Esophagus muscularis mucosa (tissue), 4 donors: Measurements from ENCODE around the gene SLC30A1. TPM values are rescaled to one million over a fixed set of nuclear protein-coding genes. Genes with fewer than 3 reads are reported as not detected.

Source experiments
- DNase-seq: peaks from one replicate; pipeline ENCODE4 v3.0.0-alpha.2; 2017; ENCODE audit errors: extremely low spot score
- H3K27ac ChIP-seq, 4 donors: fragments of 200-600 bp; sonication (generic); replicated peaks in 1 of 4; 1 replicate in 3 of 4; 2 replicates in 1 of 4; pipeline ENCODE4 v1.5.1; 2016 to 2019; ENCODE audit warnings: mild to moderate bottlenecking in 1 of 4
- H3K27me3 ChIP-seq, 4 donors: fragments of 200-600 bp; sonication (generic); one replicate each; pipeline versions ENCODE4 v1.5.1 to v1.6.0; 2016 to 2019
- H3K36me3 ChIP-seq, 4 donors: fragments of 200-600 bp; sonication (generic); one replicate each; pipeline ENCODE4 v1.5.1; 2016 to 2019
- H3K4me1 ChIP-seq, 4 donors: fragments of 200-600 bp; sonication (generic); one replicate each; pipeline ENCODE4 v1.5.1; 2016 to 2019
- H3K4me3 ChIP-seq, 4 donors: fragments of 200-600 bp; sonication (generic); 1 replicate in 2 of 4; 2 replicates in 2 of 4; pipeline ENCODE4 v1.5.1; 2016 to 2019; ENCODE audit warnings: mild to moderate bottlenecking in 4 of 4, moderate library complexity in 1 of 4
- H3K9me3 ChIP-seq, 4 donors: fragments of 200-600 bp; sonication (generic); 1 replicate in 3 of 4; 2 replicates in 1 of 4; pipeline ENCODE4 v1.5.1; 2016 to 2019
- EP300 ChIP-seq: sonication (generic); formaldehyde crosslinking; IDR thresholded peaks from one replicate; pipeline ENCODE4 v1.6.1; 2017; ENCODE audit warnings: antibody characterized with exemption
- POLR2A ChIP-seq: fragments of 450-650 bp; IDR thresholded peaks from one replicate; pipeline ENCODE4 v1.6.1; 2017; ENCODE audit warnings: antibody characterized with exemption, moderate library complexity, mild to moderate bottlenecking, low read depth
- POLR2AphosphoS5 ChIP-seq, 2 donors: sonication (generic); formaldehyde crosslinking; IDR thresholded peaks; one replicate each; pipeline ENCODE4 v1.6.1; 2017; ENCODE audit warnings: antibody characterized with exemption in 2 of 2
- WGBS: methylation state at CpG from one replicate; pipeline ENCODE4 v1.1.5; 2018; 5-methylcytosine and 5-hydroxymethylcytosine counted together
- intact Hi-C: fragments of 100-400 bp; cut with DNase I; formaldehyde crosslinking; loops from one replicate; pipeline ENCODE4 v1.15.1; 2023
- total RNA-seq, 4 donors: library from RNA; depleted of rRNA; stranded (reverse); fragments of >200 nt; gene quantifications; one replicate each; pipeline versions ENCODE4 v1.1.0 to v1.2.1, GENCODE V29; 2016
- TF ChIP-seq, protein P1 (sequence below), 3 experiments: fragments of 200-600 bp in 2 of 3; fragments of 450-650 bp in 1 of 3; sonication (generic) in 2 of 3; IDR thresholded peaks; one replicate each; pipeline ENCODE4 v1.5.1; 2017 to 2019; ENCODE audit warnings: antibody characterized with exemption in 3 of 3, mild to moderate bottlenecking in 2 of 3, moderate library complexity in 1 of 3

The SLC30A1 gene
- total RNA-seq, 4 donors from 2014 or later = 7.5 to 10.6 (median 10.2) TPM

GRCh38 chr1:211599250-211599649, 20.3 kb upstream of the SLC30A1 start:
- DNase-seq = no peak
- no peak overlapping the region for H3K4me3 ChIP-seq
- intact Hi-C loops = no loop called here
- H3K4me1 ChIP-seq = no peaks in the 10 kb centered on the region
- no peak overlapping the region for H3K27ac ChIP-seq
- no peaks in the 10 kb centered on the region for H3K36me3 ChIP-seq
- no peaks in the 10 kb centered on the region for H3K9me3 ChIP-seq
- no peaks in the 10 kb centered on the region for H3K27me3 ChIP-seq
- TF ChIP-seq EP300 (no peak), POLR2AphosphoS5 (IDR thresholded peaks at IDR 0.05) (no peak), POLR2A (no peak)
- TF ChIP-seq, protein P1, sequence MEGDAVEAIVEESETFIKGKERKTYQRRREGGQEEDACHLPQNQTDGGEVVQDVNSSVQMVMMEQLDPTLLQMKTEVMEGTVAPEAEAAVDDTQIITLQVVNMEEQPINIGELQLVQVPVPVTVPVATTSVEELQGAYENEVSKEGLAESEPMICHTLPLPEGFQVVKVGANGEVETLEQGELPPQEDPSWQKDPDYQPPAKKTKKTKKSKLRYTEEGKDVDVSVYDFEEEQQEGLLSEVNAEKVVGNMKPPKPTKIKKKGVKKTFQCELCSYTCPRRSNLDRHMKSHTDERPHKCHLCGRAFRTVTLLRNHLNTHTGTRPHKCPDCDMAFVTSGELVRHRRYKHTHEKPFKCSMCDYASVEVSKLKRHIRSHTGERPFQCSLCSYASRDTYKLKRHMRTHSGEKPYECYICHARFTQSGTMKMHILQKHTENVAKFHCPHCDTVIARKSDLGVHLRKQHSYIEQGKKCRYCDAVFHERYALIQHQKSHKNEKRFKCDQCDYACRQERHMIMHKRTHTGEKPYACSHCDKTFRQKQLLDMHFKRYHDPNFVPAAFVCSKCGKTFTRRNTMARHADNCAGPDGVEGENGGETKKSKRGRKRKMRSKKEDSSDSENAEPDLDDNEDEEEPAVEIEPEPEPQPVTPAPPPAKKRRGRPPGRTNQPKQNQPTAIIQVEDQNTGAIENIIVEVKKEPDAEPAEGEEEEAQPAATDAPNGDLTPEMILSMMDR (IDR thresholded peaks at IDR 0.05) = no peak

GRCh38 chr1:211598514-211598913, 19.6 kb upstream of the SLC30A1 start:
- 85% methylated on average over 4 of the region's 4 CpGs for WGBS
- no peak for DNase-seq
- H3K27me3 ChIP-seq = no peaks in the 10 kb centered on the region
- H3K4me3 ChIP-seq = no peak overlapping the region
- H3K36me3 ChIP-seq = no peaks in the 10 kb centered on the region
- H3K4me1 ChIP-seq = no peaks in the 10 kb centered on the region
- intact Hi-C loops = no loop called here
- no peaks in the 10 kb centered on the region for H3K9me3 ChIP-seq
- TF ChIP-seq POLR2AphosphoS5 (IDR thresholded peaks at IDR 0.05) (no peak), POLR2A (no peak), EP300 (no peak)
- TF ChIP-seq, protein P1 (IDR thresholded peaks at IDR 0.05) = no peak
- H3K27ac ChIP-seq = no peak overlapping the region

DNA sequence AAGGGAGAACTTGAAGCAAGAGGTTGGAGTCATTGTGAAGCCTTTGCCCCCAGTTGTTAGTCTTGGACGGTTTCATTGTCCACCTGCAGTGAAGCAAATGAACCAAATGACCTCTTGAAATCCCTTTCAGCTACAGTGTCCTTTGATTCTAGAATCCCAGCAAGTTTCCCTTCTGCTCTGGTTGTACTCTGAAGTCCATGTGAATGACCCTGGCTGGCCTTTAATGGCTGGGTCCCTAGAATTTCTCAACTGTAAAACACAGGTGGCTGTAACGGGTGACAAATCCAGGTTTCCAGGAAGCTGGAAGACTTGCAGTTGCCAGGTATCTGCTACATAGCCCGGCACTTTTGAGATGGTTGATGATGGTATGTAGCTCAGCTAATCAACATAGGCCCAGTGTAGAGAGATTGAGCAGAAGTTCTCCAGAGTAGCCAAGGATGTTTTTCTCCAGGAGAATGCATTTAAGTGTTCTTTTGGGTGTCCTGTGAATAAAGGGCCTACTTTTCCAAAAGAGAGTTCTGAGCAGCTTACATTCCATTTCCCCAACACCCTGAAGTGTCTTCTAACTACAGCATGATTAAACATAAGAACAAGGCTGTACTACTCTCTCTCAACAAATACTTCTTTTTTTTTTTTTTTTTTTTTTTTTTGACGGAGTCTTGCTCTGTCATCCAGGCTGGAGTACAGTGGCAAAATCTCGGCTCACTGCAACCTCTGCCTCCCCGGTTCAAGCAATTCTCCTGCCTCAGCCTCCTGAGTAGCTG, 17.6 kb upstream of the SLC30A1 start:
- Histone ChIP-seq H3K9me3 (no peaks in the 10 kb centered on the region), H3K27ac (no peak overlapping the region), H3K4me3 (no peak overlapping the region), H3K36me3 (no peaks in the 10 kb centered on the region), H3K27me3 (no peaks in the 10 kb centered on the region), H3K4me1 (peaks cover 0 to 7% (median 4%) of the 10 kb centered on the region in 4 donors)
- TF ChIP-seq, protein P1 (IDR thresholded peaks at IDR 0.05) = no peak
- TF ChIP-seq POLR2AphosphoS5 (IDR thresholded peaks at IDR 0.05) (no peak), POLR2A (no peak), EP300 (no peak)
- intact Hi-C loops = no loop called here
- 70% methylated on average over 5 of the region's 6 CpGs for WGBS
- no peak for DNase-seq

DNA sequence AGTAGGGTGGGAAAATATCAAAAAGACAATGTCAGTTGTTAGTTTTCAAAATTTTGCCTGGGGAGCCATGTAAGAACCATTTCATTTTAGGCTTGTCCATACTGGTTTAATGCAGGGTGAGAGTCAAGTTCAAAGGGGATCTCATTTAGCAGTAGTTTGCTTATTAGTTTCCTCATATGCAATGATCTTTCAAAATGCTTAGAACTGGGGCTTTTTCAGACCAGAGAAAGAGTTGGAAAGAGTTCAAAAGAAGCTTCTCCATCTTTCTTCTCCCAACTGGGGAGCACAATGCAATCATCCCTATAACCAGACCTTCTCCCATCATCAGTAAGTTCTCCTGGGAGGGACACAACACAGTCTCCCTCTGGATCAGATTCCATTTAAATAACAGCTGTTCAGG, 16.5 kb upstream of the SLC30A1 start:
- H3K4me3 ChIP-seq = no peak overlapping the region
- no peak for DNase-seq
- no peak overlapping the region for H3K27ac ChIP-seq
- H3K27me3 ChIP-seq = no peaks in the 10 kb centered on the region
- intact Hi-C loops = no loop called here
- H3K36me3 ChIP-seq = no peaks in the 10 kb centered on the region
- H3K4me1 ChIP-seq = peaks cover 0 to 7% (median 4%) of the 10 kb centered on the region in 4 donors
- TF ChIP-seq POLR2AphosphoS5 (IDR thresholded peaks at IDR 0.05) (no peak), EP300 (no peak), POLR2A (no peak)
- TF ChIP-seq, protein P1 (IDR thresholded peaks at IDR 0.05) = no peak
- no peaks in the 10 kb centered on the region for H3K9me3 ChIP-seq

DNA sequence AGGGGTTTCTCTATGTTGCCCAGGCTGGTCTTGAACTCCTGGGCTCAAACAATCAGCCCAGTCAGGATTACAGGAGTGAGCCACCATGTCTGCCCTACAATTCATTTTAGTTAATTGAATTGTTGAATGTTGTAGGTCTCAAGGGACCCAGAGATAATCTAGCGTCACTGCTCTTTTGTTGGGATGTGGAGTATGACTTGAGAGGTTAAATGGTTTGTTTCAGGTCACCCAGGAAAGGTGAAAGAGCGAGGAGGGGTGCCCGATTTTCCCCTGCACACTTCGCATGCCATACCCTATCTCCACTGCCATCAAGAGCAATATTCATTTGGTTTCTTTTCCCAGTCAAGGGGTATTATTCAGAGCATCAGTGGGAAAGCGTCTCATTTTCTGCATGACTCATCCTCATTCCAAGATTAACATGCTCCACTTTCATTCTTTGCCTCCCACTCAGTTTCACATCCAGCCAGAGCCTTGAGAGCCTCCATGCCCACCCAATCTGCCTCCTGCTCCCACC, 13.1 kb upstream of the SLC30A1 start:
- H3K36me3 ChIP-seq = no peaks in the 10 kb centered on the region
- no peaks in the 10 kb centered on the region for H3K27me3 ChIP-seq
- H3K9me3 ChIP-seq = no peaks in the 10 kb centered on the region
- intact Hi-C loops = no loop called here
- no peak overlapping the region for H3K27ac ChIP-seq
- H3K4me1 ChIP-seq = peaks cover 0 to 13% (median 4%) of the 10 kb centered on the region in 4 donors
- DNase-seq = no peak
- 65% methylated on average over 5 of the region's 5 CpGs for WGBS
- no peak overlapping the region for H3K4me3 ChIP-seq
- TF ChIP-seq POLR2AphosphoS5 (IDR thresholded peaks at IDR 0.05) (no peak), EP300 (no peak)
- TF ChIP-seq, protein P1 (IDR thresholded peaks at IDR 0.05) = no peak
